Activated CD4-positive, alpha-beta T cell treated with anti-CD3 and anti-CD28 coated beads, Interleukin-2, amount 10 ng/mL, durations not matched to agents 24 days and 14 days (primary cell): ENCODE measurements around the gene SGCD. TPM values are rescaled to one million over a fixed set of nuclear protein-coding genes. Genes with fewer than 3 reads are reported as not detected.
"Not testable (repeated sequence)": the region's sequence is repeated elsewhere in the genome, so short reads cannot be mapped to it uniquely, and the experiment has no call there.

ENCODE experiments used
- DNase-seq: peaks from one replicate; pipeline ENCODE4 v3.0.0; 2022
- H3K27ac Mint-ChIP-seq: one replicate; pipeline ENCODE4 v1.8.0; 2022; ENCODE audit warnings: mild to moderate bottlenecking, mixed read lengths
- H3K27me3 Mint-ChIP-seq: one replicate; pipeline ENCODE4 v1.8.0; 2022; ENCODE audit warnings: mixed read lengths
- H3K36me3 Mint-ChIP-seq: one replicate; pipeline ENCODE4 v1.8.0; 2022; ENCODE audit warnings: low read depth, mild to moderate bottlenecking, mixed read lengths
- H3K4me1 Mint-ChIP-seq: one replicate; pipeline ENCODE4 v1.8.0; 2021; ENCODE audit warnings: mixed read lengths
- H3K4me3 Mint-ChIP-seq: one replicate; pipeline ENCODE4 v1.8.0; 2022; ENCODE audit warnings: mild to moderate bottlenecking, moderate library complexity, mixed read lengths
- H3K9me3 Mint-ChIP-seq: one replicate; pipeline ENCODE4 v1.8.0; 2021; ENCODE audit warnings: mixed read lengths
- intact Hi-C: fragments of 100-400 bp; cut with micrococcal nuclease; formaldehyde crosslinking; loops from one replicate; pipeline ENCODE4 v1.15.1; 2023
- total RNA-seq: library from RNA; stranded (reverse); gene quantifications from 2 replicates; pipeline ENCODE4 v1.2.3, GENCODE V29; 2022

Gene SGCD
- total RNA-seq, 1 donor from 2014 or later: not detected

- DNase-seq: no peak
- Mint-ChIP-seq H3K27me3 (peaks cover 43% of the 10 kb centered on the region), H3K9me3 (no peaks in the 10 kb centered on the region), H3K36me3 (no peaks in the 10 kb centered on the region), H3K27ac (no peak overlapping the region), H3K4me1 (no peaks in the 10 kb centered on the region), H3K4me3 (no peak overlapping the region)
- intact Hi-C loops: no loop called here
Measured at GRCh38 chr5:156585999-156586398, 259.0 kb downstream of the SGCD start.

GRCh38 chr5:156587012-156587411, 260.0 kb downstream of the SGCD start:
- H3K36me3 Mint-ChIP-seq: no peaks in the 10 kb centered on the region
- no peak overlapping the region for H3K27ac Mint-ChIP-seq
- H3K4me1 Mint-ChIP-seq: no peaks in the 10 kb centered on the region
- DNase-seq: no peak
- H3K27me3 Mint-ChIP-seq: peaks cover 48% of the 10 kb centered on the region
- no peak overlapping the region for H3K4me3 Mint-ChIP-seq
- H3K9me3 Mint-ChIP-seq: no peaks in the 10 kb centered on the region
- intact Hi-C loops: no loop called here

- H3K36me3 Mint-ChIP-seq: no peaks in the 10 kb centered on the region
- intact Hi-C loops: no loop called here
- no peaks in the 10 kb centered on the region for H3K4me1 Mint-ChIP-seq
- peaks cover 53% of the 10 kb centered on the region for H3K27me3 Mint-ChIP-seq
- H3K27ac Mint-ChIP-seq: no peak overlapping the region
- no peaks in the 10 kb centered on the region for H3K9me3 Mint-ChIP-seq
- H3K4me3 Mint-ChIP-seq: no peak overlapping the region
- no peak for DNase-seq
Measured at GRCh38 chr5:156588306-156588705, 261.3 kb downstream of the SGCD start.

- no peak for DNase-seq
- Mint-ChIP-seq H3K36me3 (no peaks in the 10 kb centered on the region), H3K9me3 (no peaks in the 10 kb centered on the region), H3K4me1 (no peaks in the 10 kb centered on the region), H3K27me3 (peaks cover 48% of the 10 kb centered on the region), H3K27ac (no peak overlapping the region), H3K4me3 (no peak overlapping the region)
- intact Hi-C loops: no loop called here
Measured at GRCh38 chr5:156589104-156589945, 262.4 kb downstream of the SGCD start.

- Mint-ChIP-seq H3K4me1 (no peaks in the 10 kb centered on the region), H3K27ac (no peak overlapping the region)
Measured at GRCh38 chr5:156589946-156590216, 262.9 kb downstream of the SGCD start.

GRCh38 chr5:156590978-156591377, 264.0 kb downstream of the SGCD start:
- intact Hi-C loops: no loop called here
- no peak overlapping the region for H3K27ac Mint-ChIP-seq
- no peaks in the 10 kb centered on the region for H3K9me3 Mint-ChIP-seq
- no peaks in the 10 kb centered on the region for H3K4me1 Mint-ChIP-seq
- no peaks in the 10 kb centered on the region for H3K36me3 Mint-ChIP-seq
- H3K27me3 Mint-ChIP-seq: peaks cover 45% of the 10 kb centered on the region
- no peak for DNase-seq
- H3K4me3 Mint-ChIP-seq: no peak overlapping the region

More at GRCh38 chr5:156589946-156590216, 262.9 kb downstream of the SGCD start:
- peaks cover 47% of the 10 kb centered on the region for H3K27me3 Mint-ChIP-seq
- no peaks in the 10 kb centered on the region for H3K36me3 Mint-ChIP-seq
- intact Hi-C loops: no loop called here
- H3K9me3 Mint-ChIP-seq: no peaks in the 10 kb centered on the region
- no peak overlapping the region for H3K4me3 Mint-ChIP-seq
- no peak for DNase-seq

GRCh38 chr5:156591631-156592030, 264.7 kb downstream of the SGCD start:
- Mint-ChIP-seq H3K9me3 (no peaks in the 10 kb centered on the region), H3K27me3 (peaks cover 40% of the 10 kb centered on the region), H3K27ac (no peak overlapping the region), H3K4me1 (no peaks in the 10 kb centered on the region), H3K36me3 (no peaks in the 10 kb centered on the region), H3K4me3 (no peak overlapping the region)
- intact Hi-C loops: no loop called here
- no peak for DNase-seq

- intact Hi-C loops: no loop called here
- Mint-ChIP-seq H3K4me3 (no peak overlapping the region), H3K9me3 (no peaks in the 10 kb centered on the region), H3K27ac (no peak overlapping the region), H3K36me3 (no peaks in the 10 kb centered on the region), H3K4me1 (no peaks in the 10 kb centered on the region), H3K27me3 (peaks cover 28% of the 10 kb centered on the region)
- no peak for DNase-seq
Measured at GRCh38 chr5:156593546-156593945, 266.6 kb downstream of the SGCD start.

GRCh38 chr5:156594406-156594805, 267.4 kb downstream of the SGCD start:
- H3K9me3 Mint-ChIP-seq: no peaks in the 10 kb centered on the region
- H3K4me3 Mint-ChIP-seq: no peak overlapping the region
- DNase-seq: no peak
- no peak overlapping the region for H3K27ac Mint-ChIP-seq
- intact Hi-C loops: no loop called here
- H3K27me3 Mint-ChIP-seq: peaks cover 23% of the 10 kb centered on the region
- H3K4me1 Mint-ChIP-seq: no peaks in the 10 kb centered on the region
- H3K36me3 Mint-ChIP-seq: no peaks in the 10 kb centered on the region

- Mint-ChIP-seq H3K4me1 (no peaks in the 10 kb centered on the region), H3K9me3 (no peaks in the 10 kb centered on the region), H3K27ac (no peak overlapping the region), H3K36me3 (no peaks in the 10 kb centered on the region), H3K4me3 (no peak overlapping the region), H3K27me3 (peaks cover 20% of the 10 kb centered on the region)
- intact Hi-C loops: no loop called here
- DNase-seq: no peak
Measured at GRCh38 chr5:156595132-156595787, 268.3 kb downstream of the SGCD start.

GRCh38 chr5:156597276-156597675, 270.3 kb downstream of the SGCD start:
- peaks cover 11% of the 10 kb centered on the region for H3K27me3 Mint-ChIP-seq
- H3K36me3 Mint-ChIP-seq: no peaks in the 10 kb centered on the region
- no peaks in the 10 kb centered on the region for H3K4me1 Mint-ChIP-seq
- H3K9me3 Mint-ChIP-seq: peaks cover 6% of the 10 kb centered on the region
- no peak overlapping the region for H3K4me3 Mint-ChIP-seq
- DNase-seq: no peak
- no peak overlapping the region for H3K27ac Mint-ChIP-seq
- intact Hi-C loops: no loop called here

GRCh38 chr5:156598964-156599363, 272.0 kb downstream of the SGCD start:
- no peaks in the 10 kb centered on the region for H3K36me3 Mint-ChIP-seq
- peaks cover 8% of the 10 kb centered on the region for H3K9me3 Mint-ChIP-seq
- H3K27ac Mint-ChIP-seq: no peak overlapping the region
- H3K4me1 Mint-ChIP-seq: no peaks in the 10 kb centered on the region
- intact Hi-C loops: no loop called here
- no peak for DNase-seq
- H3K4me3 Mint-ChIP-seq: no peak overlapping the region
- H3K27me3 Mint-ChIP-seq: peaks cover 3% of the 10 kb centered on the region

GRCh38 chr5:156610582-156610981, 283.6 kb downstream of the SGCD start:
- DNase-seq, H3K4me1 Mint-ChIP-seq, H3K9me3 Mint-ChIP-seq, H3K4me3 Mint-ChIP-seq, H3K27ac Mint-ChIP-seq, H3K36me3 Mint-ChIP-seq, intact Hi-C loops, H3K27me3 Mint-ChIP-seq: not testable (repeated sequence)

- intact Hi-C loops: no loop called here
- H3K9me3 Mint-ChIP-seq: peaks cover 3% of the 10 kb centered on the region
- H3K27me3 Mint-ChIP-seq: no peaks in the 10 kb centered on the region
- no peaks in the 10 kb centered on the region for H3K4me1 Mint-ChIP-seq
- no peak overlapping the region for H3K27ac Mint-ChIP-seq
- DNase-seq: no peak
- H3K4me3 Mint-ChIP-seq: no peak overlapping the region
- no peaks in the 10 kb centered on the region for H3K36me3 Mint-ChIP-seq
Measured at GRCh38 chr5:156615901-156616300, 288.9 kb downstream of the SGCD start.

GRCh38 chr5:156617426-156617825, 290.5 kb downstream of the SGCD start:
- Mint-ChIP-seq H3K27me3 (no peaks in the 10 kb centered on the region), H3K27ac (no peak overlapping the region), H3K36me3 (no peaks in the 10 kb centered on the region), H3K4me1 (no peaks in the 10 kb centered on the region), H3K4me3 (no peak overlapping the region), H3K9me3 (no peaks in the 10 kb centered on the region)
- no peak for DNase-seq
- intact Hi-C loops: no loop called here
